Measurements from ENCODE around the gene METTL9. TPM values are rescaled to one million over a fixed set of nuclear protein-coding genes. Genes with fewer than 3 reads are reported as not detected.

Gene METTL9
- total and polyA plus RNA-seq, 2 of the 13 experiments (the other 11 are each of a cell fraction or from before 2014, with no cell fraction given) = 123 to 204 TPM

DNA sequence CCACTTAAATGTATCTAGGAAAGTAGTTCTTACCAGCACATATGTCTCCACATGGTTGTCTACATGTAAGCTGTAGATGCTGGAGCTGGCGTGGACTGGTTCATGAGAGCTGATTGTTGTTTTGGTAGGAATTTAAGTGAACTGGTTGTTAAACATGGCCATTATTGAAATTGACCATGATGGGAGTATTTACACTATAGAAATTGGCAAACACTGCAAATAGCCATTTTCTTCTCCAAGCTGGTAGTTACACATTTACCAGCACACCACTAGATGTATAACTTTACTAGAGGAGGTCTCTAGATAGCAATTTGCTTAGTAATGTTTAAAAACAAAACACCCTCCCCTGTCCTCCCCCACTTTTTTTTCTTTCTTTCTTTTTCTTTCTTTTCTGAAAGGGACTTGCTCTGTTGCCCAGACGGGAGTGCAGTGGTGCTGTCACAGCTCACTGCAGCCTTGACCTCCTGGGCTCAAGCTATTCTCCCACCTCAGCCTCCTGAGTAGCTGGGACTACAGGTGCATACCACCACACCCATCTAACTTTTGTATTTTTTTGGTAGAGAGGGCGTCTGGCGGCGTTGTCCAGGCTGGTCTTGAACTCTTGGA, 28.8 kb downstream of the METTL9 start (continued):
- TF ChIP-seq NFE2L2 (IDR thresholded peaks at IDR 0.05; ENCODE audit: low read length) (no peak), TBX3 (IDR thresholded peaks at IDR 0.05; ENCODE audit: borderline replicate concordance) (peak; percentile 17; the same call in 1 of the 2 replicates), NFATC3 (CRISPR knock-in tag; IDR thresholded peaks at IDR 0.05) (no peak), ZMAT3 (CRISPR knock-in tag; conservative IDR thresholded peaks at IDR 0.05) (no peak), SMAD1 (CRISPR knock-in tag; IDR thresholded peaks at IDR 0.05; ENCODE audit: borderline replicate concordance, low read depth) (no peak), ZBTB21 (CRISPR knock-in tag; IDR thresholded peaks at IDR 0.05) (no peak), NCOA1 (CRISPR knock-in tag; IDR thresholded peaks at IDR 0.05) (no peak), CBFB (CRISPR knock-in tag; IDR thresholded peaks at IDR 0.05) (no peak), ZNF780A (CRISPR knock-in tag; IDR thresholded peaks at IDR 0.05) (no peak), CAMTA2 (CRISPR knock-in tag; IDR thresholded peaks at IDR 0.05; ENCODE audit: borderline replicate concordance) (no peak), ZBTB38 (CRISPR knock-in tag; IDR thresholded peaks at IDR 0.05) (no peak), ARID2 (CRISPR knock-in tag; IDR thresholded peaks at IDR 0.05; ENCODE audit: borderline replicate concordance) (no peak), ZNF264 (CRISPR knock-in tag; IDR thresholded peaks at IDR 0.05) (no peak), ZNF629 (CRISPR knock-in tag; conservative IDR thresholded peaks at IDR 0.05) (no peak), RAD21 (CRISPR knock-in tag; IDR thresholded peaks at IDR 0.05) (no peak), ZNF296 (CRISPR knock-in tag; conservative IDR thresholded peaks at IDR 0.05) (no peak)
- TF ChIP-seq, protein P1, sequence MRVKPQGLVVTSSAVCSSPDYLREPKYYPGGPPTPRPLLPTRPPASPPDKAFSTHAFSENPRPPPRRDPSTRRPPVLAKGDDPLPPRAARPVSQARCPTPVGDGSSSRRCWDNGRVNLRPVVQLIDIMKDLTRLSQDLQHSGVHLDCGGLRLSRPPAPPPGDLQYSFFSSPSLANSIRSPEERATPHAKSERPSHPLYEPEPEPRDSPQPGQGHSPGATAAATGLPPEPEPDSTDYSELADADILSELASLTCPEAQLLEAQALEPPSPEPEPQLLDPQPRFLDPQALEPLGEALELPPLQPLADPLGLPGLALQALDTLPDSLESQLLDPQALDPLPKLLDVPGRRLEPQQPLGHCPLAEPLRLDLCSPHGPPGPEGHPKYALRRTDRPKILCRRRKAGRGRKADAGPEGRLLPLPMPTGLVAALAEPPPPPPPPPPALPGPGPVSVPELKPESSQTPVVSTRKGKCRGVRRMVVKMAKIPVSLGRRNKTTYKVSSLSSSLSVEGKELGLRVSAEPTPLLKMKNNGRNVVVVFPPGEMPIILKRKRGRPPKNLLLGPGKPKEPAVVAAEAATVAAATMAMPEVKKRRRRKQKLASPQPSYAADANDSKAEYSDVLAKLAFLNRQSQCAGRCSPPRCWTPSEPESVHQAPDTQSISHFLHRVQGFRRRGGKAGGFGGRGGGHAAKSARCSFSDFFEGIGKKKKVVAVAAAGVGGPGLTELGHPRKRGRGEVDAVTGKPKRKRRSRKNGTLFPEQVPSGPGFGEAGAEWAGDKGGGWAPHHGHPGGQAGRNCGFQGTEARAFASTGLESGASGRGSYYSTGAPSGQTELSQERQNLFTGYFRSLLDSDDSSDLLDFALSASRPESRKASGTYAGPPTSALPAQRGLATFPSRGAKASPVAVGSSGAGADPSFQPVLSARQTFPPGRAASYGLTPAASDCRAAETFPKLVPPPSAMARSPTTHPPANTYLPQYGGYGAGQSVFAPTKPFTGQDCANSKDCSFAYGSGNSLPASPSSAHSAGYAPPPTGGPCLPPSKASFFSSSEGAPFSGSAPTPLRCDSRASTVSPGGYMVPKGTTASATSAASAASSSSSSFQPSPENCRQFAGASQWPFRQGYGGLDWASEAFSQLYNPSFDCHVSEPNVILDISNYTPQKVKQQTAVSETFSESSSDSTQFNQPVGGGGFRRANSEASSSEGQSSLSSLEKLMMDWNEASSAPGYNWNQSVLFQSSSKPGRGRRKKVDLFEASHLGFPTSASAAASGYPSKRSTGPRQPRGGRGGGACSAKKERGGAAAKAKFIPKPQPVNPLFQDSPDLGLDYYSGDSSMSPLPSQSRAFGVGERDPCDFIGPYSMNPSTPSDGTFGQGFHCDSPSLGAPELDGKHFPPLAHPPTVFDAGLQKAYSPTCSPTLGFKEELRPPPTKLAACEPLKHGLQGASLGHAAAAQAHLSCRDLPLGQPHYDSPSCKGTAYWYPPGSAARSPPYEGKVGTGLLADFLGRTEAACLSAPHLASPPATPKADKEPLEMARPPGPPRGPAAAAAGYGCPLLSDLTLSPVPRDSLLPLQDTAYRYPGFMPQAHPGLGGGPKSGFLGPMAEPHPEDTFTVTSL (CRISPR knock-in tag; IDR thresholded peaks at IDR 0.05; ENCODE audit: borderline replicate concordance) = peak; percentile 38; the same call in 1 of the 2 replicates
- TF ChIP-seq, protein P2, sequence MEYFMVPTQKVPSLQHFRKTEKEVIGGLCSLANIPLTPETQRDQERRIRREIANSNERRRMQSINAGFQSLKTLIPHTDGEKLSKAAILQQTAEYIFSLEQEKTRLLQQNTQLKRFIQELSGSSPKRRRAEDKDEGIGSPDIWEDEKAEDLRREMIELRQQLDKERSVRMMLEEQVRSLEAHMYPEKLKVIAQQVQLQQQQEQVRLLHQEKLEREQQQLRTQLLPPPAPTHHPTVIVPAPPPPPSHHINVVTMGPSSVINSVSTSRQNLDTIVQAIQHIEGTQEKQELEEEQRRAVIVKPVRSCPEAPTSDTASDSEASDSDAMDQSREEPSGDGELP (IDR thresholded peaks at IDR 0.05; ENCODE audit: borderline replicate concordance, low read depth) = no peak
- TF ChIP-seq, protein P3, sequence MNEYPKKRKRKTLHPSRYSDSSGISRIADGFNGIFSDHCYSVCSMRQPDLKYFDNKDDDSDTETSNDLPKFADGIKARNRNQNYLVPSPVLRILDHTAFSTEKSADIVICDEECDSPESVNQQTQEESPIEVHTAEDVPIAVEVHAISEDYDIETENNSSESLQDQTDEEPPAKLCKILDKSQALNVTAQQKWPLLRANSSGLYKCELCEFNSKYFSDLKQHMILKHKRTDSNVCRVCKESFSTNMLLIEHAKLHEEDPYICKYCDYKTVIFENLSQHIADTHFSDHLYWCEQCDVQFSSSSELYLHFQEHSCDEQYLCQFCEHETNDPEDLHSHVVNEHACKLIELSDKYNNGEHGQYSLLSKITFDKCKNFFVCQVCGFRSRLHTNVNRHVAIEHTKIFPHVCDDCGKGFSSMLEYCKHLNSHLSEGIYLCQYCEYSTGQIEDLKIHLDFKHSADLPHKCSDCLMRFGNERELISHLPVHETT (CRISPR knock-in tag; conservative IDR thresholded peaks at IDR 0.05) = no peak
- TF ChIP-seq, protein P4, sequence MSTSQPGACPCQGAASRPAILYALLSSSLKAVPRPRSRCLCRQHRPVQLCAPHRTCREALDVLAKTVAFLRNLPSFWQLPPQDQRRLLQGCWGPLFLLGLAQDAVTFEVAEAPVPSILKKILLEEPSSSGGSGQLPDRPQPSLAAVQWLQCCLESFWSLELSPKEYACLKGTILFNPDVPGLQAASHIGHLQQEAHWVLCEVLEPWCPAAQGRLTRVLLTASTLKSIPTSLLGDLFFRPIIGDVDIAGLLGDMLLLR (CRISPR knock-in tag; IDR thresholded peaks at IDR 0.05) = no peak
- TF ChIP-seq, protein P5, sequence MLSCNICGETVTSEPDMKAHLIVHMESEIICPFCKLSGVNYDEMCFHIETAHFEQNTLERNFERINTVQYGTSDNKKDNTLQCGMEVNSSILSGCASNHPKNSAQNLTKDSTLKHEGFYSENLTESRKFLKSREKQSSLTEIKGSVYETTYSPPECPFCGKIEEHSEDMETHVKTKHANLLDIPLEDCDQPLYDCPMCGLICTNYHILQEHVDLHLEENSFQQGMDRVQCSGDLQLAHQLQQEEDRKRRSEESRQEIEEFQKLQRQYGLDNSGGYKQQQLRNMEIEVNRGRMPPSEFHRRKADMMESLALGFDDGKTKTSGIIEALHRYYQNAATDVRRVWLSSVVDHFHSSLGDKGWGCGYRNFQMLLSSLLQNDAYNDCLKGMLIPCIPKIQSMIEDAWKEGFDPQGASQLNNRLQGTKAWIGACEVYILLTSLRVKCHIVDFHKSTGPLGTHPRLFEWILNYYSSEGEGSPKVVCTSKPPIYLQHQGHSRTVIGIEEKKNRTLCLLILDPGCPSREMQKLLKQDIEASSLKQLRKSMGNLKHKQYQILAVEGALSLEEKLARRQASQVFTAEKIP (CRISPR knock-in tag; IDR thresholded peaks at IDR 0.05; ENCODE audit: borderline replicate concordance) = no peak

All from HepG2 (cell line).